SKM-1 (cell line): Measurements from ENCODE around the gene MTLN.
A peak's percentile ranks its signal among the peaks of the same experiment; 100 is the strongest.
"Not testable (repeated sequence)": the region's sequence is repeated elsewhere in the genome, so short reads cannot be mapped to it uniquely, and the experiment has no call there.

Source experiments
- DNase-seq: peaks from one replicate; lab custom pipeline; 2025; ENCODE audit not compliant: unreplicated experiment; lab: John Stamatoyannopoulos, UW

MTLN gene, protein sequence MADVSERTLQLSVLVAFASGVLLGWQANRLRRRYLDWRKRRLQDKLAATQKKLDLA

DNA sequence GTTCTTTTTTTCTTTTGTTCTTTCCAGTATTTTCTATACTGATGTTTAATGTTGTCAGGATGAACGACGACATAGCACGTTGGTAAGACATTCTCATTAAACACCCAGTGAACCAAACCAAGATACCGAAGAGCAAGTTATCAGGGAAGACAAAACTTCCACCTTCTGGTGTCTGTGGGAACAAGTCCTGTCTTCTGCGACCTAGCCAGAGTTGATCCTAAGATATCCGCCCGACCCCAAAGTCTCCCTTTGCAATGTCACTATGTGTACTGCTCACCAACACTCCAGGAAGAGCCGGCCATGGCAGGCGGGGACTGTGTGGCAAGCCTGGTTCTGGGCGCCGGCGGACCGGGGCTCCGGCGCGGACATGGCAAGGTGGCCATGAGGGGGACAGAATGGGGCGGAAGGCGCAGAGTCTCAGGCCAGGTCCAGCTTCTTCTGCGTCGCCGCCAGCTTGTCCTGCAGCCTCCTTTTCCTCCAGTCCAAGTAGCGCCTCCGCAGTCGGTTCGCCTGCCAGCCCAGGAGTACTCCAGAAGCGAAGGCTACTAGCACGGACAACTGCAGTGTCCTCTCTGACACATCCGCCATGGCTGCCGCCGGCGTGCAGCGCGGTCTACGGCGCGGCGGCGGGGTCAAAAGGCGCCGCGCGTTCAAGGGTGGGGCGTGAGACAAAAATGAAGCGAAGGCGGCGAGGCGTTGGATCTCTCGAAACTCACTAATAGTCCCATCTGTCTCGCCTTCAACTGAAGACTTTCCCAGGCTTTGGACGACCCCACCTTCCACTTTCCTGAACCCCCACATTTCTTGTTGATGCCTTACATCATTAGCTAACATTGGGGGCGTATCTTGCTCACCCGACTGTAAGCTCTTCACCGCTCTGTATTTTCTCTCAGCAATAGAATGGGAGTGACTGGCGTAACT lies at the start of gene MTLN:
Gene MTLN, minus strand, starts transcription at position 610 of the 921 bp plus-strand sequence. Its CDS starts 22 bp downstream, at position 588.
- DNase-seq = peak; percentile 49

DNA sequence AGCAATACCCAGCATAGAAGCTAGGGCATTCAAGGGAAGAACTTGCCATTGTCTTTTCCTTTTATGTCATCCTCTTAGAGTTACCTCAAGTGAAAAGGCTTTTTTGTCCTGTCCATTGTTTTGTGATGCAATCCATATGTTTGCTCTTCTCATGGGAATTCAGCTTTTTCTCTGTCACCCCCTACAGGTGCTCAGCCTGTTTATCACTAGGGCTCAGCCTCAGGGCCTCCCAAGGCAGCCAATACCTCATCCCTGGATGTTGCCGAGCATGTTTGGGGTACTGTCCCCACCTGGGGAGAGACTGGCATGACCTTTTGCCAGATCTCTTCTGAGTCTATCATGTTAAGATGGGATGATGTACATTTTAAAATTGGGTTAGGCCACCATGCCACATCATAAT lies 49.6 kb upstream of the MTLN start:
- DNase-seq = not testable (repeated sequence)

DNA sequence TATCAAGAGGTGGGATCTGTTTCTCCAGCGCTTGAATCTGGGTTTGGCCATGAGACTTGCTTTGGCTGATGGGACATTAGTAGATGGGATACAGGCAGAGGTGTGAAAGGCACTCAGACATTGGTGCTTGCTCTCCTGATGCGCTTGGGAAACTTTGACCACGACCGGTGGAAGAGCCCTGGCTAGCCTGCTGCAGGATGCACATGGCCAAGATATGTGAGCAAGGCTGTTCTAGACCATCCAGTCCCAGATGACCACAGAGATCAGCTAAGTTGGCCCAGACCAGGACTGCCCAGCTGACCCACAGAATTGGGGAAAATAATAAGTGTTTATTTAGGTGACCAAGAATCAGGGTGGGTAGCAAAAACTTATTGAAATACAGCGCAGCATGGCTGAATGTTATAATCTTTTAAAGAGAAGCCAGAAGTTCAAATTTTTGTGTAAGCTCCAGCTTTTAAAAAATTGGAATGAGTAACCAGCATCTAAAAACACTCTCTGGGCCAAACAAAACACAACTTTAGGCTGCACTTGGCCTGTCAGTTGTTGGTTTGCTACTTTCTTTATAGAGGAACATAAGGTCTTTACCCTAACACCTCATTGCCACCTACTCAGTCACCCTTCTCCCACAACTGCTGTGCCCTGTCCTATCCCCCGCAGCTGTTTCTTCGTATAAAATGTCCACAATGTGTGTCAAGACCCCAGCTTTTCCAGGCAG lies 35.9 kb upstream of the MTLN start:
- DNase-seq = not testable (repeated sequence)

DNA sequence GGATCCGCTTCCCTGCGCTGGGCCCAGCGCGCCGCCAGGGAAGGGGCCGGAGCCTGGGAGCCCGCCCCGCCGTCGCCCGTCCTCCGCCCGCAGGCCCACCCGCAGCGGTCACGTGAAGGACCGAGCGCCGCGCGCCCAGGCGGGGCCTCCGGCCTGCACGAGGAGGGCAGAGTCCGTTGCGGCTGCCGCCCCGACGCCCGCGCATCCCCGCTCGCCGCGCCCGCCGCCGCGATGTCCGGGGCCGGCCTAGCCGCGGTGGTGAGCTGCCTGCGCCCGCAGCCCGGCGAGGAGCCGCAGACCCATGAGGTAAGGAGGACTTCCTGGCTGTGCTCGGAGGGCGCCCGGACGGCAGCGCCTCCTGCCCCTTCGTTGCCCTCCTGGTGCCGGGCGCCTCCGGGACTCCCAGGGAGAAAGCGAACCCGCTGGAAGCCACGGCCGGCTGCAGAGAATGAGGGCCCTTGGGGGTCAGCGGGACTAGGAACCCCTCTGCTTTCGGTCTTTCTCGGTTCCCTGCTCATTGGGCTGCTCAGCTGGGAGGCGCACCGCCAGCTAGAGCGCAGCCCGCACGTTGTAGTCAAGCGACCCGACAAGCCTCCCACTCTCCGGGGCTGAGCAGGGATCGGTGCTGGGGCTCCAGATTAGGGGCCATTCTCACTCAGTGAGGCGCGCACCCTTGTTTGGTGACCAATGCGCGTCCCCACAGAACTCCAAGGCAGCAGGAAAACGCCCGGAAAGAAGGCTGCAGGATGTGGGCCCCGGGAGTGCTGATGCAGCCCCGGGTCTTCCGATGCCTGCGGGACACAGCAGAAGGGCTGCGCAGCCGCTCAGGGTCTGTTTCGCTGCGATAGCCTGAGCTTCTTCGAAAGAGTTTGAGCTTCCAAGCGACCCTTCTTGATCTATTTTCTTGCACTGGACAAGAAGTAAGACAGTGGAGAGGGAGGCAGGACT lies 33.4 kb upstream of the MTLN start:
- not testable (repeated sequence) for DNase-seq

DNA sequence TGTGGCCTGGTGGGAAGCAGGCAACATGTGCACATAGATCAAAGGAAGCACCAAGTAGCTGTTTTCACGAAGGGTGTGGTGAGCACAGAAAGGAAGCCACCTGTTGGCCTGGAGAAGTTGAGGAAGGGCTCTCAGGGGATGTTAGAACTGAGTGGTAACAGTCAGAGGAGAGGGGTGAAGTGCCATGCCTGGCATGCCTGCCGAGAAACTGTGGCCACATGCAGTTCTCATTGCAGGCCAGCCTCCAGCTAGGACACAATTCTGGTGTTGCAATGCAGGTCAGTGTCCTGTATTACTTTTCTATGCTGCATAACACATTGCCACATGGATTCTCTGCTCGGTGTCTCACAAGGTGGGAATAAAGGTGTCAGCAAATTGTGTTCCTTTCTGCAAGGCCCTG lies 30.9 kb upstream of the MTLN start:
- not testable (repeated sequence) for DNase-seq

DNA sequence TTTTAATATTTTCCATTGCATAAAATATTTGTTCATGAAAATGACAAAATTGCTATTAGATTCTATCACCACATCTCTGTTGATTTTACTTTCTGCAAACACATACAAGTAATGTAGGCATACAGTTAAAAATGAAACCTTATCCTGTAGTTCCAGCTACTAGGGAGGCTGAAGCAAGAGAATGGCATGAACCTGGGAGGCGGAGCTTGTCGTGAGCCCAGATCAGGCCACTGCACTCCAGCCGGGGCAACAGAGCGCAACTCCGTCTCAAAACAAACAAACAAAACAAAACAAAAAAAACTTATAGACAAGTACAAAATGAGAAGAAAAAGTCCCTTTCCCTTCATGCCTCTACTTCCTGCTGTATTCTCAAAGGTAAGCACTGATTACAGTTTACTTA lies 22.2 kb upstream of the MTLN start:
- not testable (repeated sequence) for DNase-seq

DNA sequence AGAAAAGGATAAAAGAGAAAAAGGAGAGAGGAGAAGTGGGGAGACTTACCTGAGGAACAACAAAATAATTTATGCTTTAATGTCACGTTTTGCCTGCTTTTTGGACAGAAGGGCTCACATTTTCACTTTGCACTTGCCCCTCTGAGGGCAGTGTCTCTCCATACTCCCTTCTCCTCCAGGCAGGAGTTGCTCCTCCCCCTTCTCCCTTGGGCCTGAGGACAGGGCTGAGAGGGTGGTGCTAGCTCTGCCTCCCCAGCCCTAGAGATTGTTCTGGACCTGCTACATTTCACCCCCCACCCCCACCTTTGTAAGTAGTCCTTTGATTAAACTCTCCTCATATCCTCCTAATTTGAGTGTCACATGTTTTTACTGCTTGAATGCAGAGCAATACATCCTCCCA lies 17.5 kb upstream of the MTLN start:
- not testable (repeated sequence) for DNase-seq

DNA sequence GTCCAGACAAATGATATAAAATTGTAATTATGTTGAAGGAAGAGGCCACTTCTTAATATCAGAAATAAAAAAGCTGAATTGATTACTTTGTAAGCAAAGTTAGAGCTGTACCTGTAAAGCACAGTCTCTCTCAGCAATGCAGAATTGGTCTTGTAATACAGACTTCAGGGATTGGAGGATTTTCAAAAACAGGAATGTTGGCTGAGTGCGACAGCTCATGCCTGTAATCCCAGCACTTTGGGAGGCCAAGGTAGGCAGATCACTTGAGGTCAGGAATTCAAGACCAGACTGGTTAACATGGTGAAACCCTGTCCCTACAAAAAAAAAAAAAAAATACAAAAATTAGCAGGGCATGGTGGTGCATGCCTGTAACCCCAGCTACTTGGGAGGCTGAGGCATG lies 10.3 kb upstream of the MTLN start:
- DNase-seq = not testable (repeated sequence)

DNA sequence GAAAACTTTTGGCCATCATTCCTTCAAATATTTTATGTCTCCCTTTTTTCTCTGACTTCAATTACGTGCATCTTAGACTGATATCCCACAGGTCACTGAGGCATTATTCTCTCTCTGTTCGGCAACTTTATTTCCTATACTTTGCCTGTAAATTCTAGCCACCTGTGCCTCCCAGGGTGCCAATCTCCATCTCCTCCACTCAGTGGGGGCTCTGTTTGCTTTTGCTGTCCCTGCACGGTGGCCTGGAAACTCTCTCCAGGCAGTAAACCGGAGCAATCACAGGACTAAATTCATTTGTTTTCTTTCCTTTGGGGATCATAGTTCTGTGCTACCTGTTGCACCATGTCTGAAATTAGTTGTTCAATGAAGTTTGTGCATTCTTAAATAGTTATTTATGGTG lies 9.6 kb upstream of the MTLN start:
- no peak for DNase-seq

DNA sequence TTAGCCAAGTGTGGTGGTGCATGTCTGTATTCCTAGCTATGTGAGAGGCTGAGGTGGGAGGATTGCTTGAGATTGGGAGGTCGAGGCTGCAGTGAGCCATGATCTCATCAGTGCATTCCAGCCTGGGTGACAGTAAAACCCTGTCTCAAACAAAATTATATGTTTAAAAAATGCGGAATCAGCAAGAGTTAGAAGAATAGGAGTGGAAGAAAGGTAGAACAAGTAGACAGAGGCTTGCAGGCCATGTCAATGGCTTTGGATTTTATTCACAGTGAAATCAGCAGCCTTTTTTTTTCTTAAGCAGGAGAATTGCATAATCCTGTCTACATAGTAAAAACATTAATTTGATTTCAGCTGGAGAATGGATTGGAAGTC lies 7.8 kb upstream of the MTLN start:
- no peak for DNase-seq

DNA sequence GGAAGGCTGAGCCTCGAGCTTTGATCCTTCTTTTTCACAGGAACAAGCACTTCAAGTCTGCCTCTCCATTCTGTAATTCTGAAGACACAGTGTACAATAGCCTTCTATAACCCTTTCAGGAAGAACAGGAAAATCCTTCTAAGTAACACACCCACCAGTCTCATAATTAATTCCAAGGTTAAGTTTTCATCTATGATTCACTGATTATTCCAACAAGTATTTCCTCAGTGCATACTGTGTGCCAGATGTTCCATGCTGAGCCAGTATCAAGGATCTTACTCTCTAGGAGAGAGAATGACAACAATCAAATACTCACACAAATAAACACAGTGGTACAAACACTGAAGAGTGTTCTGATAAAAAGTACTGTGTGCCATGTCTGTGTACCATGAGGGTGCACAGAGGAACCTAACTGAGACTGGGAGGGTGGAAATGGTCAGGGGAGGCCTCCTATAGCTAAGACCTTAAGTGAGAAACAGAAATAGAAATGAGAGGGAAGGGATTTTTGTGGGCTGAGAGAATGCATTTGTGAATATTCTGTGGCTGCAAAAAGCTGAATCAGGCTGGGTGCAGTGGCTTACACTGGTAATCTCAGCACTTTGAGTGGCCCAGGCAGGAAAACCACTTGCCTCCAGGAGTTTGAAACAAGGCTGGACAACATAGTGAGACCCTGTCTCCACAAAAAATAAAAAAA lies 7.3 kb upstream of the MTLN start:
- DNase-seq = no peak

DNA sequence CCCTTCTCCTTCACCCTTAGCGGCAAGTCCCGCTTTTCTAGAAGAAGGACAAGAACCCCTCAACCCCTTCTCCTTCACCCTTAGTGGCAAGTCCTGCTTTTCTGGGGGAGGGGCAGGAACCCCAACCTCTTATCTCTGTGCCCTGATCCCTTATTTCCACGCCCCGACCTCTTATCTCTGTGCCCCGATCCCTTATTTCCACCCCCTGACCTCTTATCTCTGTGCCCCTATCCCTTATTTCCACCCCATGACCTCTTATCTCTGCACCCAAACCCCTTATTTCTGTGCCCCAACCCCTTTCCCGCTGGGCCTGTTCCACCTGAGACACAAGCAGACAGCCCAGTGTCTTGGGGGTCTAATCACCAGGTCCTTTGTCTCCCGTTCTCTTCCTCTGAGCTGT lies 6.5 kb upstream of the MTLN start:
- DNase-seq = not testable (repeated sequence)

DNA sequence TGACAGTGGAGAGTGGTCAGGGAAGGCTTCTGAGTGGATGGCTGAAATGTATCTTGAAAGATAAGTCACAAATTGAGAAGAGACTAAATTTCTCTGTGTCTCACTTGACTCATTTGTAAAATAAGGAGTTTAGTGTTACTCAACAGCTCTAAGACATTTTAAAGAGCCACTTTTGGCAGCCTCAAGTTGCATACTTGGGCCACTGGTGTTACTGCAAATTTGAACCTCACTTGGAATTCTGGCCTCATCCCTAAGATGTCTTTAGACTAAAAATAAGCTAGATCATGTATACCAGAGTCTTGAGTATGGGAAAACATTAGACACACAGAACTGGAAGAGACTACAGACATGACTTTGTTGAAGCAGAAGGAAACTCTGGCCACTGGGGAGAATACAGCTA lies 4.5 kb upstream of the MTLN start:
- no peak for DNase-seq

DNA sequence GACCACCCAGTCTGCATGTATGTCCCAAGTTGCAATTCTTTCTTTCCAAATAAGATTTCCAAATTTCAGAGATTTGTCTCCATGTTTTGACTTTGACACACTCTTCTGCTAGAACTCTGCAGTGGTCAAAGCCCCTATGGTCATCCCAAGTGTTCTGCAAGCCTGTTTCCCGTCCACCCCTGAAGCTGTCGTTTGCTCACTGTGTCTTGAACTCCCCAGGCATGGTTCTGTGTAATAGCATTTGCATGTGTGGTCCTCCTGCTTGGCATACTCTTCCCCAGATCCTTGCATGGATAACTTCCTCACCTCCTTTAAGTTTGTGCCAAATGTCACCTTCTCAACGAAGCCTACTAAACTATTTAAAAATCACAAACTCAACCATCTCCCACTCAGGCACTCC lies 3.9 kb upstream of the MTLN start:
- no peak for DNase-seq

DNA sequence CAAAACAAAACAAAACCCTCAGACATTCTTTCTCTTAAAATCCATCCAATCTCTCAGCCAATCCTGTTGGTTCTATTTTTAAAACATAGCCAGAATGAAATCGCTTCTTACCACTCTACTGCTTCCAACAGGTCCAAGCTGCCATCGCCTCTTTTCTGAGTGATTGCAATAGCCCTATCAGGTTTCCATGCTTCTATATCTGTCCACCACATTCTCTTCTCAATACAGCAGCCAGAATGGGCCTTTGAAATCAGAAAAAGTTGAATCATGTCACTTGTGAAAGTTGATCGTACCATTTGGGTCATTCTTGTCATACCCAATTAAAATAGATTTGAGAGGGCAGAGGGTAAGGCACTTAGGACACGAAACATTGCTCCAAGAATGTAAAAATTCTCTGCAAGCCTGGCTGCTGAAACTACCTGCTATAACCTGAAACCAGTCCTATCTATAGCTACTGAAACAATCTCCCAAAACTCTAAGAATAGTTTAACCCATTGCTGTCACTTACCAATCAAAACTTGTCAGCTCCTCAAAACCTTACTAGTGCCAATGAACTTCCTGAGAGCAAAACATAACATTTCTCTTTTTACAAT lies 3.3 kb upstream of the MTLN start:
- no peak for DNase-seq

DNA sequence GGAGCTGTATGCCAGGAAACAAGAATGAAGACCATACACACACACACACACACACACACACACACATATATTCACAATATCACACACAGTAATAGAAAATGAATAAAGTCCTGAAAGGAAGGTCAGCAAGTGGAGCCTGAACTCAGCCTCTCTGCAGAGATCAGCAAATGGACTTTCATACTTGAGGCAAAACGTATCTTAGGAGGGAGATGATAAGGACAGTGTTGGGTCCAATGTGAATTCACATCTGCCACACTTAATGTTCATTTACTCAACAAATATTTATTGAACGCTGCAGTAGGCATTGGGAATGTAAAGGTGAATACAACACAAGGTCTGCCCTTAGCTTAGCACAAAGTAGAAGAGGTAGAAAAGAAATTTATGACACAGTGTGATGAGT lies 2.7 kb upstream of the MTLN start:
- DNase-seq = no peak

DNA sequence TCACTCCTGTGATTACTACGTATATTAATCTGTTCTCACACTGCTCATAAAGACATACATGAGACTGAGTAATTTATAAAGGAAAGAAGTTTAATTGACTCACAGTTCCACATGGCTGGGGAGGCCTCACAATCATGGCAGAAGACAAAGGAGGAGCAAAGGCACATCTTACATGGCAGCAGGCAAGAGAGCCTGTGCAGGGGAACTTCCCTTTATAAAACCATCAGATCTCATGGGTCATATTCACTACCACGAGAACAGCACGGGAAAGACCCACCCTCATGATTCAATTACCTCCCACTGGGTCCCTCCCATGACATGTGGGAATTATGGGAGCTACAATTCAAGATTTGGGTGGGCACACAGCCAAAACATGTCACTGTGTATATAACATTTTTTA lies 1.2 kb upstream of the MTLN start:
- not testable (repeated sequence) for DNase-seq

DNA sequence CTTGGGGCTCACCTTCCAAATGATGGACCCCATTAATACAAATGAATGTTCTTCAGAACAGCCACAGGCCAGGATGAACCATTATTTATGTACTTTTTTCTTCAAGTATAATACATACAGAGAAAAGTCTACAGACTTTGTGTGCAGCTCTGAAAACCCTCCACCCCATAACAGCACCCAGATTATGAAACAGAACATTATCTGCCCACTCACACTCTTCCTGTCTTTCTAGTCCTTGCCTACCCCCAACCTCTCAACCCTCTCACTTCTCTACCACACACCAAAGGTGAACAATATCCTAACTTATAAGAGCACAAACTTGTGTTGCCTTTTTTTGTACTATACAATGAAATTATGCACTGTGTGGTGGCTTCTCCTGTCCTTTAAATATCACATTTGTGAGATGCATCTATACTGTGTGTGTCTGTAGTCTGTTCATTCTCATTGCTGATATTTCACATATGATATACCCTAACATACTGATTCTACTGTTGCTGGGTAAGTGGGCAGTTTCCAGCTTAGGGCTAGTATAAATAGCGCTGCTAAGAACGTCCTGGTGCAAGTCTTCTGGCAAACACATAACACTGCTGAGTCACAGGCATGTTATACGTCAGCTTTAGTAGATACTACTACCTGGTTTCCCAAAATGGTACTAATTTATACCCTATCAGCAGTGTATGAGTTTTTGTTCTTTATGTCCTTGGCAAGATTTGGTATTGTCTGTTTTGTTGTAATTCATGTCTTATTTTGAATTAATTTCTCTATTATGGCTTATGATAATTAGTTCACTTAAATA lies 6.5 kb downstream of the MTLN start:
- no peak for DNase-seq
